ENCODE measurements around the gene HORMAD1.
"Not testable (repeated sequence)": the region's sequence is repeated elsewhere in the genome, so short reads cannot be mapped to it uniquely, and the experiment has no call there.

HORMAD1 gene

GRCh38 chr1:150720703-150721102 lies at the start of gene HORMAD1:
Gene HORMAD1, minus strand, starts transcription at chr1:150720895. Its CDS starts 1,390 bp downstream, at chr1:150719505.
- DNase-seq (ENCODE audit: low read depth): no peak

- not testable (repeated sequence) for DNase-seq (ENCODE audit: low read depth)
These were observed 47.0 kb upstream of the HORMAD1 start for GRCh38 chr1:150767704-150768103.

- DNase-seq (ENCODE audit: low read depth): not testable (repeated sequence)
These were observed 45.2 kb upstream of the HORMAD1 start for GRCh38 chr1:150765977-150766301.

GRCh38 chr1:150765296-150765976 lies 44.7 kb upstream of the HORMAD1 start, which contains the start of gene CTSS:
Gene CTSS, minus strand, starts transcription at chr1:150765778. Its CDS starts 1,015 bp downstream, at chr1:150764763.
- no peak for DNase-seq (ENCODE audit: low read depth)

GRCh38 chr1:150764617-150765101 lies 44.0 kb upstream of the HORMAD1 start:
- DNase-seq (ENCODE audit: low read depth): peak; percentile 37

- DNase-seq (ENCODE audit: low read depth): no peak
These were observed 42.3 kb upstream of the HORMAD1 start for GRCh38 chr1:150763018-150763417.

GRCh38 chr1:150762552-150762951 lies 41.9 kb upstream of the HORMAD1 start:
- no peak for DNase-seq (ENCODE audit: low read depth)

- DNase-seq (ENCODE audit: low read depth): no peak
These were observed 41.1 kb upstream of the HORMAD1 start for GRCh38 chr1:150761801-150762200.

- DNase-seq (ENCODE audit: low read depth): no peak
These were observed 39.3 kb upstream of the HORMAD1 start for GRCh38 chr1:150760013-150760412.

GRCh38 chr1:150753416-150753815 lies 32.7 kb upstream of the HORMAD1 start:
- no peak for DNase-seq (ENCODE audit: low read depth)

GRCh38 chr1:150751443-150751842 lies 30.7 kb upstream of the HORMAD1 start:
- no peak for DNase-seq (ENCODE audit: low read depth)

- DNase-seq (ENCODE audit: low read depth): no peak
These were observed 29.1 kb upstream of the HORMAD1 start for GRCh38 chr1:150749720-150750311.

- no peak for DNase-seq (ENCODE audit: low read depth)
These were observed 28.4 kb upstream of the HORMAD1 start for GRCh38 chr1:150748878-150749719.

GRCh38 chr1:150730130-150730721 lies 9.5 kb upstream of the HORMAD1 start:
- no peak for DNase-seq (ENCODE audit: low read depth)

GRCh38 chr1:150724336-150724735 lies 3.6 kb upstream of the HORMAD1 start:
- DNase-seq (ENCODE audit: low read depth): no peak

- no peak for DNase-seq (ENCODE audit: low read depth)
These were observed 597 bp downstream of the HORMAD1 start for GRCh38 chr1:150720098-150720497.

- no peak for DNase-seq (ENCODE audit: low read depth)
These were observed 2.3 kb downstream of the HORMAD1 start for GRCh38 chr1:150718225-150718891.

- not testable (repeated sequence) for DNase-seq (ENCODE audit: low read depth)
These were observed 11.7 kb downstream of the HORMAD1 start for GRCh38 chr1:150709031-150709430.

GRCh38 chr1:150708595-150708994 lies 12.1 kb downstream of the HORMAD1 start:
- no peak for DNase-seq (ENCODE audit: low read depth)

- no peak for DNase-seq (ENCODE audit: low read depth)
These were observed 14.6 kb downstream of the HORMAD1 start for GRCh38 chr1:150706091-150706490.

- no peak for DNase-seq (ENCODE audit: low read depth)
These were observed 17.3 kb downstream of the HORMAD1 start for GRCh38 chr1:150703427-150703826.
